HCT116 (cell line): ENCODE data around the gene PRR14L. TPM values are rescaled to one million over a fixed set of nuclear protein-coding genes. Genes with fewer than 3 reads are reported as not detected.

ENCODE experiments used
- ATAC-seq: fragments of 200-7000 bp; cut with Tn5 transposase; 2 replicates; pipeline ENCODE4 v1.9.1; 2020; ENCODE audit warnings: mild to moderate bottlenecking, moderate library complexity
- BruUV-seq: library from RNA; stranded (reverse); fragments of 400-500 nt; replicated peaks from 2 replicates; lab custom pipeline; 2021; lab: Mats Ljungman, UMichigan
- CTCF ChIA-PET: fragments of 300-600 bp; sonication (Branson Sonifier 250); formaldehyde crosslinking; loops from one replicate; lab custom pipeline; 2021; ENCODE audit warnings: antibody characterized with exemption; lab: Charles Lee
- POLR2A ChIA-PET: fragments of 300-600, 350-600 bp; sonication (Branson Sonifier 250); formaldehyde crosslinking; loops from one replicate; lab custom pipeline; 2021; ENCODE audit warnings: antibody characterized with exemption; lab: Charles Lee
- RAD21 ChIA-PET, 2 experiments: fragments of 300-600 bp; sonication (Branson Sonifier 250); formaldehyde crosslinking; loops; one replicate each; lab custom pipeline; 2023; ENCODE audit warnings: low total read pairs in 2 of 2; ENCODE audit not compliant: uncharacterized antibody in 2 of 2, unreplicated experiment in 2 of 2, low non-redundant PET in 1 of 2; lab: Charles Lee
- DNase-seq: peaks from one replicate; pipeline ENCODE4 v3.0.0-alpha.2; 2010; ENCODE audit warnings: low read depth, low spot score
- H2AFZ ChIP-seq: fragments of 200-600 bp; shearing (Covaris generic), sonication (generic); 2 replicates; pipeline ENCODE4 v1.6.1; 2017; ENCODE audit warnings: low read depth, mixed run types, mixed read lengths, antibody characterized with exemption, low read length; ENCODE audit not compliant: poor library complexity, severe bottlenecking
- H3K27ac ChIP-seq: 2 replicates; pipeline ENCODE4 v1.5.1; 2012; ENCODE audit warnings: low read depth, low read length
- H3K27me3 ChIP-seq: fragments of 200-600 bp; sonication (generic); 2 replicates; pipeline ENCODE4 v1.6.1; 2016; ENCODE audit warnings: mixed run types, low read length, mixed read lengths; ENCODE audit not compliant: insufficient read depth
- H3K36me3 ChIP-seq, 2 experiments: fragments of 200-500 bp in 1 of 2; fragments of 200-600 bp in 1 of 2; sonication (Bioruptor generic) in 1 of 2; sonication (generic) in 1 of 2; 2 replicates each; pipeline versions ENCODE4 v1.5.1 to v1.6.1; 2014 to 2016; ENCODE audit warnings: low read length in 2 of 2, inconsistent platforms in 1 of 2, mixed read lengths in 1 of 2, mixed run types in 1 of 2; ENCODE audit not compliant: insufficient read depth in 2 of 2, control insufficient read depth in 1 of 2
- H3K4me1 ChIP-seq, 2 experiments: fragments of 200-600 bp in 1 of 2; sonication (generic) in 1 of 2; 2 replicates each; pipeline versions ENCODE4 v1.5.1 to v1.6.1; 2012 to 2017; ENCODE audit warnings: low read length in 2 of 2, inconsistent platforms in 1 of 2, mild to moderate bottlenecking in 1 of 2, mixed read lengths in 1 of 2, mixed run types in 1 of 2, moderate library complexity in 1 of 2; ENCODE audit not compliant: insufficient read depth in 2 of 2, control insufficient read depth in 1 of 2
- H3K4me2 ChIP-seq: fragments of 200-600 bp; sonication (generic); 2 replicates; pipeline ENCODE4 v1.6.1; 2017; ENCODE audit warnings: mixed run types, low read length, mixed read lengths
- H3K4me3 ChIP-seq, 2 experiments: fragments of 200-600 bp in 1 of 2; sonication (generic) in 1 of 2; replicated peaks in 1 of 2; 2 replicates each; pipeline ENCODE4 v1.5.1; 2011 to 2016; ENCODE audit warnings: low read length in 2 of 2, control low read depth in 1 of 2, low read depth in 1 of 2, mild to moderate bottlenecking in 1 of 2, mixed read lengths in 1 of 2, mixed run types in 1 of 2
- H3K79me2 ChIP-seq: fragments of 200-600 bp; sonication (generic); 2 replicates; pipeline ENCODE4 v1.6.1; 2017; ENCODE audit warnings: mild to moderate bottlenecking, mixed run types, low read length, moderate library complexity, mixed read lengths; ENCODE audit not compliant: insufficient read depth
- H3K9ac ChIP-seq: fragments of 200-600 bp; sonication (generic); 2 replicates; pipeline ENCODE4 v1.6.1; 2016; ENCODE audit warnings: low read length, mixed read lengths
- H3K9me2 ChIP-seq: fragments of 200-600 bp; sonication (generic), shearing (Covaris generic); 2 replicates; pipeline ENCODE4 v1.6.1; 2017; ENCODE audit warnings: mixed run types, mild to moderate bottlenecking, moderate library complexity; ENCODE audit not compliant: insufficient read depth
- H3K9me3 ChIP-seq, 2 experiments: fragments of 200-500 bp in 1 of 2; fragments of 200-600 bp in 1 of 2; sonication (Bioruptor generic) in 1 of 2; sonication (generic) in 1 of 2; 2 replicates each; pipeline ENCODE4 v1.6.1; 2014 to 2017; ENCODE audit warnings: low read length in 2 of 2, mixed read lengths in 2 of 2, inconsistent platforms in 1 of 2, low read depth in 1 of 2, mild to moderate bottlenecking in 1 of 2, mixed run types in 1 of 2, moderate library complexity in 1 of 2; ENCODE audit not compliant: control insufficient read depth in 1 of 2, insufficient read depth in 1 of 2
- H4K20me1 ChIP-seq: fragments of 200-600 bp; sonication (generic), shearing (Covaris generic); 2 replicates; pipeline ENCODE4 v1.6.1; 2017; ENCODE audit warnings: mixed run types, mild to moderate bottlenecking, moderate library complexity; ENCODE audit not compliant: insufficient read depth
- CBX3 ChIP-seq: IDR thresholded peaks from 2 replicates; pipeline ENCODE4 v1.6.1; 2012; ENCODE audit warnings: low read depth
- CEBPB ChIP-seq: IDR thresholded peaks from 2 replicates; pipeline ENCODE4 v1.6.1; 2012; ENCODE audit warnings: low read depth
- CTCF ChIP-seq, 3 experiments: fragments of 200-600 bp in 1 of 3; sonication (generic) in 1 of 3; IDR thresholded peaks in 2 of 3; conservative IDR thresholded peaks in 1 of 3; 2 replicates each; pipeline ENCODE4 v1.5.1; 2012 to 2017; ENCODE audit warnings: low read depth in 2 of 3, low read length in 2 of 3, antibody characterized with exemption in 1 of 3, borderline replicate concordance in 1 of 3, control low read depth in 1 of 3, mild to moderate bottlenecking in 1 of 3, mixed read lengths in 1 of 3, mixed run types in 1 of 3, moderate library complexity in 1 of 3; ENCODE audit not compliant: insufficient read depth in 1 of 3
- EGR1 ChIP-seq: IDR thresholded peaks from 2 replicates; pipeline ENCODE4 v1.6.1; 2012; ENCODE audit warnings: low read depth
- ELF1 ChIP-seq: IDR thresholded peaks from 2 replicates; pipeline ENCODE4 v1.6.1; 2012; ENCODE audit warnings: low read depth, borderline replicate concordance
- EZH2 ChIP-seq: fragments of 200-600 bp; sonication (generic); IDR thresholded peaks from 2 replicates; pipeline ENCODE4 v1.6.1; 2017; ENCODE audit warnings: antibody characterized with exemption, mixed run types
- FOSL1 ChIP-seq: IDR thresholded peaks from 2 replicates; pipeline ENCODE4 v1.6.1; 2012; ENCODE audit warnings: low read depth
- JUND ChIP-seq: IDR thresholded peaks from 2 replicates; pipeline ENCODE4 v1.6.1; 2012
- MAX ChIP-seq: IDR thresholded peaks from 2 replicates; pipeline ENCODE4 v1.6.1; 2012
- POLR2AphosphoS5 ChIP-seq: IDR thresholded peaks from 2 replicates; pipeline ENCODE4 v1.6.1; 2011; ENCODE audit warnings: mild to moderate bottlenecking, low read depth, low read length, moderate library complexity
- RAD21 ChIP-seq: IDR thresholded peaks from 2 replicates; pipeline ENCODE4 v1.6.1; 2012; ENCODE audit warnings: low read depth, mild to moderate bottlenecking
- REST ChIP-seq: IDR thresholded peaks from 2 replicates; pipeline ENCODE4 v1.6.1; 2012; ENCODE audit warnings: low read depth
- SIN3A ChIP-seq: IDR thresholded peaks from 2 replicates; pipeline ENCODE4 v1.6.1; 2012; ENCODE audit warnings: low read depth
- SP1 ChIP-seq: IDR thresholded peaks from 2 replicates; pipeline ENCODE4 v1.6.1; 2012; ENCODE audit warnings: low read depth
- SRF ChIP-seq: IDR thresholded peaks from 2 replicates; pipeline ENCODE4 v1.6.1; 2012; ENCODE audit warnings: low read depth
- YY1 ChIP-seq: IDR thresholded peaks from 2 replicates; pipeline ENCODE4 v1.6.1; 2011; ENCODE audit warnings: low read length, low read depth, moderate library complexity, mild to moderate bottlenecking; ENCODE audit not compliant: insufficient replicate concordance; ENCODE audit errors: extremely low read depth
- ZBTB33 ChIP-seq: IDR thresholded peaks from 2 replicates; pipeline ENCODE4 v1.6.1; 2011; ENCODE audit warnings: mild to moderate bottlenecking, low read length, moderate library complexity; ENCODE audit not compliant: insufficient replicate concordance; ENCODE audit errors: extremely low read depth
- ZFX ChIP-seq: fragments of 450-650 bp; IDR thresholded peaks from 2 replicates; pipeline ENCODE4 v1.6.1; 2017
- intact Hi-C: fragments of 100-400 bp; cut with micrococcal nuclease; formaldehyde crosslinking; loops from 2 replicates; pipeline ENCODE4 v1.10.0; 2022
- total RNA-seq: library from RNA; stranded (reverse); gene quantifications from one replicate; pipeline ENCODE4 v1.2.1, GENCODE V29; 2021; ENCODE audit not compliant: unreplicated experiment

The PRR14L gene
- total RNA-seq, 1 experiment from 2014 or later: 61.5 TPM

- TF ChIP-seq SP1: no peak
- no peak for TF ChIP-seq CEBPB
- no peak for TF ChIP-seq ZFX
- TF ChIP-seq JUND: no peak
These were observed 96.8 kb downstream of the PRR14L start (continued) for GRCh38 chr22:31652911-31653684.

- Histone ChIP-seq H2AFZ (no peak overlapping the region), H3K4me3 (no peak overlapping the region), H3K79me2 (peaks cover 86% of the 10 kb centered on the region), H3K36me3 (peaks cover 4 to 6% of the 10 kb centered on the region in 2 experiments; a peak in 2 of 4 replicates), H3K27me3 (no peaks in the 10 kb centered on the region), H3K9me2 (no peaks in the 10 kb centered on the region), H3K9ac (no peak overlapping the region), H3K4me2 (no peak overlapping the region), H4K20me1 (peaks cover 4% of the 10 kb centered on the region; the same call in 1 of the 2 replicates), H3K27ac (no peak overlapping the region), H3K4me1 (peaks cover 16 to 64% of the 10 kb centered on the region in 2 experiments), H3K9me3 (no peaks in the 10 kb centered on the region)
- ATAC-seq: no peak
- ChIA-PET POLR2A (no interaction called here), RAD21 (no interaction called here), CTCF (no interaction called here)
- DNase-seq: no peak
- intact Hi-C loops: no loop called here
- no TSS peak for BruUV-seq
- TF ChIP-seq ELF1 (no peak), RAD21 (no peak), CTCF (IDR thresholded peaks at IDR 0.05 in 2 of 3, conservative IDR thresholded peaks at IDR 0.05 in 1 of 3; ENCODE audit: borderline replicate concordance in 1 of 3, insufficient read depth in 1 of 3, low read depth in 2 of 3, low read length in 2 of 3) (no peak), SP1 (no peak), ZFX (no peak), SIN3A (no peak), MAX (no peak), JUND (no peak), REST (no peak), CBX3 (no peak), POLR2AphosphoS5 (no peak), EGR1 (no peak), ZBTB33 (no peak), EZH2 (no peak), YY1 (no peak), SRF (no peak), CEBPB (no peak), FOSL1 (no peak)
These were observed 97.8 kb downstream of the PRR14L start for GRCh38 chr22:31652088-31652487.
